Measurements from ENCODE around the gene DNPH1.

Gene DNPH1

DNA sequence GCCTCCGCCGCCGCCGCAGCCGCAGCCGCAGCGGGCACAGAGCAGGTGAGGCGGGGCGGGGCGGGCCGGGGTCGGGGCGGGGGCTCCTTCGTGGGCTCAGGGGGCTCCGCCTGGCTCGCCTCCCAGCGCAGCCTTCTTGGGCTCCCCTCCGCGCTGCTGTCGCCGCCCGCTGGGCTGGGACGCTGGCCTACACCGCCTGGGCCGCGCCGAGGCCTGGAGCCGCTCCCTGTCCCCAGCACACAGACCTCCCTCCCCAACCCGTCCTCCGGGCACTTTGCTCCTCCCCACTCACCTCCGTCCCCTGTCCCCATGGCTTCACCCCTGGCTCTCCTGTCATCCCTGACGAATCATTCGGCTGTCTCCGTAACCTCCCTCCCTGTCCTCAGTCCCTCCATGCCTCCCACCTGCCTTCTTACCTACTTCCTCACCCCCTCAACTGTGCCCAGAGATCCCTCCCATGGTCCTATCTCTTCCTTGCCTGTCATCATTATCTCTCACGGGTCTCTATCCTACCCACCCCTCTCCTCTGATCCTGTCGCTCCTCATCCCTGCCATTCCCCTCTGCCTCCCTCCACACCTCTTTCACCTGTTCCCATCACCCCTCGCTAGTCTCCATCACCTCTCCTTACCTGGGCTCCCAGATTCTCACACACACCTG lies 14.5 kb upstream of the DNPH1 start:
- DNase-seq: no peak

DNA sequence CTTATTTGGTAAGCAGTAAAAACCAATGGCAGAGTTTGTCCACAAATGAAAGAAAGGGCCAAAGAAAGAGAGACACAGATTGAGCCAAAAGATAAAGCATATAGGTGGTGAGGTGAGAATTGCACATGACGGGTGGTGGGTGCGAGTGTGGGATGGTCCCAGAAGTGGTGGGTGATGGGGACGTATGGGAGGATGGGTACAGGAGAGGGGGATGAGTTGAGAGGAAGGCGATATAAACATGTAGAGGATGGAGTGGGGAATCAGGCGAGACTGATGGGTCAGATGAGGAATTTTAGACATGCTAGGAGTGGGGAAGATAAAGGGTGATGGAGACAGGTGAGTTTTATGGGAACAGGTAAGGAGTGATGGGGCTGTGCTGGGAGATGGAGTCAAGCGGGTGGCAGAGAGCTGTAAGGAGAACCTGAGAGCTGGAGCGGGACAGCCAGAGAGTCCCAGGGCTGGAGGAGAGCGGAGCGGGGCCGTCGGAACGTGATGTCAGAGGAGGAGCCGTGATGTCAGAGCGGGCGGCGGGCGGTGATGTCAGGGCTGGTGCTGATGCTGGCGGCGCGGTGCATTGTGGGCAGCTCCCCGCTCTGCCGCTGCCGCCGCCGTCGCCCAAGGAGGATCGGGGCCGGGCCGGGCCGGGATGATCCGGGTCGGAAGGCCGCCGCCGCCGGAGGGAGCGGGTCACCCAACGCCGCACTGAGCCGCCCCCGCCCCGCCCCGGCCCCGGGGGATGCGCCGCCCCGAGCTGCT lies 13.8 kb upstream of the DNPH1 start, which contains the start of gene TTBK1:
TTBK1 (plus strand) TSS at position 574 of the 756 bp plus-strand sequence. CDS start 3,180 bp downstream, outside the sequence.
- DNase-seq: no peak

DNA sequence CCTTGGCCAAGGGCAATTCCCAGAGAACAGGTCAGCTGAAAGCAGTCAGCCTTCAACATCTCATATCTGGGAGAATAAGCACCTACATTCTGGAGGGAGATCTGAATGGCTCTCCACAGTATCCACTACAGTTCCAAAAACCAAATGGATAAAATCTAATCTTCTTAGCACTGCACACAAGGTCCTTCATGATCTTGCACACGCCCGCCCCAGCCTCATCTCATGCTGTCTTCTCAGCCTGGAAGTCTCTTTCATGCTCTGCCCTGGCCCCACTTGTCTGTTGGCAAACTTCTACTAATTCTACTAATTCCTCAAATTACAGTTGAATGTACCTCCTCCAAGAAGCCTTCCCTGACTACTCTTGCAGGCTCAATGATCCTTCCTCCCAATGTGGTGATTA lies 12.2 kb upstream of the DNPH1 start:
- peak; percentile 41 for DNase-seq

DNA sequence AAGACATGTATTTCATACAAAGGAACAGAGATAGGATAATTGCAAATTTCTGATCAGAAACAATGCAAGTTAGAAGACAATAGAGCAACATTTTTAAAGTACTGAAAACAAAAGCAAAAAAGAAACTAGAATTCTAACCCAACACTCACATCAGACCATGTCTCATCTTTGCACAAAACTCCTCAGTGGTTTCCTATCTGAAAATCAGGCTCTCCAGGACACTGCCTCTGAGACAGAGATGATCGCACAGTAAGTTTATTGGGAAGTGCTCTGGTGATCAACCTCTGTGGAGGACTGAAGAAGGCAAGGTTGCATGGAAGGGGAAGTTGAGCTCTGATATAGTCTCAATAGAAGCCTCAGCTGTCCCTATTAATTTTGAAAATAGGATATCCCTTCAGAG lies 11.7 kb upstream of the DNPH1 start:
- DNase-seq: peak; percentile 71

DNA sequence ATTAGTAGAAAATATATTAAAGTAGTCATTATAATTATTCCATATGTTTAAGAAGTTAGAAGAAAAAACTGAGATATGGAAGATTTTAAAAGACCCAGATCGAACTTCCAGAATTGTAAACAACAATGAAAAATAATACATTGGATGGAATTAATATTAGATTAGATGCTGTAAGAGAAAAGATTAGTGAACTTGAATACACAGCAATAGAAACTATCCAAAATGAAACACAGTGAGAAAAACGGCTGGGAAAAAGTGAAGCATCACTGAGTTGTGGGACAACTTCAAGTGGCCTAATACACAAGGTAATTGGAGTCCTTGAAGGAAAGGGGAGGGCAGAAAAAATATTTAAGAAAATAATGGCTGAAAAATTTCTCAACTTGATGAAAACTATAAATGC lies 9.8 kb upstream of the DNPH1 start:
- no peak for DNase-seq

DNA sequence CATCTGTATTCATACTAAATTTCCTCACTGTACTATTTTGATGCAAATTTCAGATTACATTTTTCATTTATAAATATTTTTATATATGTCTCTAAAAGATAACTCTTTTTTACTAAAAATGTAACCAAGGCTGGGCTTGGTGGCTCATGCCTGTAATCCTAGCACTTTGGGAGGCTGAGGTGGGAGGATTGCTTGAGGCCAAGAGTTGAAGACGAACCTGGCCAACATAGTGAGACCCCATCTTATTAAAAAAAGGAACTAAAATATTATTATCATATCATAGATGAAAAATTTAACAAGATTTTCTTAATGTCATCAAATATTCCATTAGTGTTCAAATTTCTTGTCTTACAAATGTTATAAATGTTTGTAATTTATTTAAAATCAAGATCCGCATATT lies 6.6 kb upstream of the DNPH1 start:
- no peak for DNase-seq

DNA sequence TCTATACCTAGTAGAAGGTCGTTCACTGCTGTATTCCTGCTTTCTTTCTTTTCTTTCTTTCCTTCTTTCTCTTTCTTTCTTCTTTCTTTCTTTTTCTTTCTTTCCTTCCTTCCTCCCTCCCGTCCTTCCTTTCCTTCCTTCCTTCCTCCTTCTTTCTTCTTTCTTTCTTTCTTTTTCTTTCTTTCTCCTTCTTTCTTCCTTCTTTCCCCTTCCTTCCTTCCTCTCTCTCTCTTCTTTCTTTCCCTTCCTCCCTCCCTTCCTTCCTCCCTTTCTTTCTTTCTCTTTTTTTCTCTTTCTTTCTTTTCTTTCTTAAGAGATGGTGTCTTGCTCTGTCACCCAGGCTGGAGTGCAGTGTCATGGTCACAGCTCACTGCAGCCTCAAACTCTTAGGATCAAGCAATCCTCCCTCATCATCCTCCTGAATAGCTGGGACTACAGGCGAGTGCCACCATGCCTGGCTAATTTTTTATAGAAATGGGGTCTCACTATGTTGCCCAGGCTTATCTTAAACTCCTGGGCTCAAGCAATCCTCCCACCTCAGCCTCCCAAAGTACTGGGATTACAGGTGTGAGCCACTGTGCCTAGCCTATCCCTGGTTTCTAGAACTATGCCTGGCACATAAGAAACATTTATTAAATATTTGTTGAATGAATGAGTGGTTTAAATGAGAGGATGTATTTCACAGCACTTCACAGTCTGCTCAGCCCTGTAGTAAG lies 2.6 kb upstream of the DNPH1 start:
- DNase-seq: no peak

DNA sequence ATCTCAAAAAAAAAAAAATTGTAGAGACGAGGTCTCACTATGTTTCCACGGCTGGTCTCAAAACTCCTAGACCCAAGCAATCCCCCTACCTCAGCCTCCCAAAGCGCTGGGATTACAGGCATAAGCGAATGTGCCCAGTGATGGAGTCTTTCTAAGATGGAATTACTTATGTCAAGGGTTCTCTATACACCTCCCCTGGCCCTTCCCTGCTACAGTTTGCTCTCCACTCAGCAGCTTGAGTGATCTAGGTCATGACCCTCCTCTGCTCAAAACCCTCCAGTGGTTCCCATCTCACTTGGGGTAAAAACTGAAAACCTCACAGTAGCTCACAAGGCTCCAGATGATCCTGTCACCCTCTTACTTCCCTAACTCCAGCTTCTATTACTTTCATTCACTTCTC lies 1.8 kb upstream of the DNPH1 start:
- no peak for DNase-seq

DNA sequence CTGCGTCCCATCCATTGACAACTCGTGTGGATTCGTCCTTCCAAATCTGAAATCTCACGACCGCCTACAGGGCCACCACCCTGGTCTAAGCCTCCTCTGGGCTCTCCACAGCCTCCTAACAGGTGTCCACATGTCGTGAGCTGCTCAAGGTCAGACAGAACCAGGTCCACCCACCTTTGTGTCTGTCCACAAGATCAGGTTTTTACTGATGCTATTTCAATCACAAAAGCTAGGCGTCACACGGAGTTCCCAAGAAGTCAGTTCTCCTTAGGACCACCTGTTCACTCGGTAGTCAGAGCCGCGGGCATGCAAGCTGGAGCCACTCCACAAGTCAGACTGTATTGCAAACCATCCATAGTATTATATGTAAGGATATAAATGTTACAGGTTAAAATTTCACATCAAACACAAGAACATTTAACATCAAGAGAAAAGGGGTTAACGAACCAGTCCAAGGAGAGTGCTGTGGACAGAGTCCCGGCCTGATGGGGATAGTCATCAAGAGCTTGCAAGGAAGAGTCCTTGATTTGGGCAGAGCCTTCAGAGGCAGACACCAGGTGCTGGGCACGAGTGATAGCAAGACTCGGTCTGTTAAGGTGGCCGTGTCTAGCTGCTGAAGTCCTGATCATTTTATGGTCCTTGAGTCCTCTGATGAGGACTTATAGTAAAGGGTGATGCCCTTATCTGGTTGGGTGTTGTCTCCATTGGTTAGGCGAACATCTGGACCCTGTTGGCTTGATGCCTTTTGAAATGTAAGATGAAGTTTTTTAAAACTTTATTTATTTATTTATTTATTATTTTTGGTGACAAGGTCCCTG lies 731 bp upstream of the DNPH1 start:
- DNase-seq: no peak

DNA sequence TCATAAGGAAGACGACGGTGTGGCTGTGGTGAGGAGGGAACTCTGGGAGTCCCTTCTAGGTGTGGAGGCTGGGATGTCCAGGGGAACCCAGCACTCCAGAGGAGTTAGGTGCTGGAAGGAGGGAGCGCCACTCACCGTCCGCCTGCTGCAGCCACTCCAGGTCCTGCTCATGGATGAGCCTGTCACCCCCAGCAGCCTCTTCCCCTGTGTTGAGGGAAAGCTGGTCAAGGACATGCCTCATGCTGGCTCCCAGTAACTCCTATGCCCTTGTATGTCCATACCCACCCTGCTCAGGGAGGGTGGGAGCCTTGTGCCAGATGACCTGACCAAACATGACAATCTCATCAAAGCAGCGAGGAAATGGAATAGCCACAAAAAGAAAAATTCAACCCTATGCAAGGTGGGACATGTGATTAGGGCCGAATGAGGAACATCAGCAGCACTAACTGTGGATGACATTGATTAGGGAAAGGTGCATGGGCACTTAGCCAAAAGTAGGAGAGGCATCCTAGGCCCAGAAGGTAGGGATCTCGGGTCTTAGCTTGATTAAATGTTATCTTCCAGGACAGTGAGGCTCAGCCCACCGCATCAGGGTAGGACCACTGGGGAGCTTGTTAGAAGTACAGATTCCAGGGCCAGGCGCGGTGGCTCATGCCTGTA lies 3.0 kb downstream of the DNPH1 start:
- DNase-seq: peak; percentile 38

DNA sequence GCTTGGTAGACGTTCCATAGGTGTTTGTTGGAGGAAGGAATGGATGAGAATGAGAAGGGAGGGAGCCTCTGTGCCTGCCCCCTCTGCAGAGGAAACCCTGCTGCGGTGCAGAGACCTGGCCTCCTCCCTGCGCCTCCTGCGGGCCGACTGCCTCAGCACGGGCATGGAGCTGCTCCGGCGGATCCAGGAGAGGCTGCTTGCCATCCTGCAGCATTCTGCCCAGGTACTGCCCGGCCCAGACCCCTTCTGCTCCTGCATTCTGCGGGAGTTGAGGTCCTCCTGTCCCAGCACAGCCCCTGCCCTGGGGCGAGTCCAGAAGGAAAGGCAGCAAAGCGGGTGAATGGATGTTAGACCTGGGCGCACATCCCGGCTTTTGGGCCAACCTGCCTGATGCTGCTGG lies 6.1 kb downstream of the DNPH1 start:
- no peak for DNase-seq

DNA sequence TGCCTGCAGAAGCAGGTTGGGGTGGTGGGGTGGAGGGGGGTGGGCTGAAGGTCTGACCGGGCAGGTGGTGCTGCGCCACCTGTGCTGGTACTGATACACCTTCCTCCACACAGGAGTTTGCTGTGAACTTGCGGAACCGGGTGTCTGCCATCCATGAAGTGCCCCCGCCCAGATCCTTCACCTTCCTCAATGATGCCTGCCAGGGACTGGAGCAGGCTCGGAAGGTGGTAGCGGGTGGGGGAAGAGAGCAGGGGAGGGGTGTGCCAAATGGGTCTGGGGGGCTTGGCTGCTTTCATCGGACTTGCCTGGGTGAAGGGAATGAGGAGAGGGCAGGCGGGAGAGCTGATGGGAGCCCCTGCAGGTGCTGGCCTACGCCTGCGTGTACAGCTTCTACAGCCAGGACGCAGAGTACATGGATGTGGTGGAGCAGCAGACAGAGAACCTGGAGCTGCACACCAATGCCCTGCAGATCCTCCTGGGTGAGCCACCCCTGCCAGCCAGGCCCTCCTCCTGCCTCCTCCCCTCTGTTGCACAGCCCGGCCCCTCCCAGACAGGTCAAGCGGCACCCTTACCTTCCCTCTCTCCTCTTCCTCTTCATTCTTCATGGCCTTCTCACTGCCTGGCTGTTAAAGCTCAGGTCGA lies 6.7 kb downstream of the DNPH1 start:
- no peak for DNase-seq

DNA sequence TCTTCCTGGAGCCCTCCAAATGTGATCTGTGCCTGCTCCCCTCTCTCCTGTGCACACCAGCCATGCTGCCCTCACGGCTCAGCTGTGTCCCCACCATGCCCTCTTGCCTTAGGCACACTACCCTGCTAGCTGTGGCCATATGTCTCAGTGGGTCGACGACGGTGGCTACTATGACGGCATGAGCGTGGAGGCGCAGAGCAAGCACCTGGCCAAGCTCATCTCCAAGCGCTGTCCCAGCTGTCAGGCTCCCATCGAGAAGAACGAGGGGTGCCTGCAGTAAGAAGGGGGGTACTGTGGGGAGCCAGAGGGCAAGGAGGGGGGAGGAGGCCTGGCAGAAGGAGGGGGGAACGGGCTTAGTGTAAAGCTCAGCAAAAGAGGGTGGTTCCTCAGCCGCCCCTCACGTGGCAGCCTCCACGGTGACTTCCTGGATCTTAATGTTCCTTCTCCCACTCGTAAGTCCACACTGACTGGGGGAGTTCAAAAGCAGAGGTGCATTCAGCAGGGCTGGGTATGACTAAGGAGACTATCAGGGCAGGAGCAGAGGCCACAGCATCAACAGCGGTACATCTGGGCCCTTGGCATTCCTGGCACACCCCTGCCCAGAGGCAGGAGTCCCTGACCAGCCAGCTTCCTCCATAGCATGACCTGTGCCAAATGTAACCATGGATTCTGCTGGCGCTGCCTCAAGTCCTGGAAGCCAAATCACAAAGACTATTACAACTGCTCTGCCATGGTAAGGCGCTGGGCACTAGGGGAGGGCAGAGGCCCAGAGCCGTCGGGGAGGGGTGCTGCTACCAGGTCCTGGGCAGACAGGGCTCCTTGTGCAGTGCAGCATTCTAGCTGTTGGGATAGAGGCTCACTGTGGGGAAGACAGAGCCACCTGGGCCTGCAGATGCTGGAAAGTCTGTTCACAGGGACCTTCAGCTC lies 8.0 kb downstream of the DNPH1 start:
- no peak for DNase-seq

DNA sequence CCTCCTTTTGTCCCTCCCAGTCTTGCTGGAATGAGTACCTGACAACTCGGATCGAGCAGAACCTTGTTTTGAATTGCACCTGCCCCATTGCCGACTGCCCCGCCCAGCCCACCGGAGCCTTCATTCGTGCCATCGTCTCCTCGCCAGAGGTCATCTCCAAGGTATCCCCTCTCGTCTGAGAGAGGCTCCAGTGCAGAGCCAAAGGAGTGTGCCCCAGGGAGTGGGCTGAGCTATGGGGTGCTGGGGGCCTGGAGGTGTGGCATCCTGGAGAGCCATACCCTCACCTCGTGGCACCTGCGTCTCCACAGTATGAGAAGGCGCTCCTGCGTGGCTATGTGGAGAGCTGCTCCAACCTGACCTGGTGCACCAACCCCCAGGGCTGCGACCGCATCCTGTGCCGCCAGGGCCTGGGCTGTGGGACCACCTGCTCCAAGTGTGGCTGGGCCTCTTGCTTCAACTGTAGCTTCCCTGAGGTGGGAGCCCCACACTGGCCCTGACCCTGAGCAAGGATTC lies 8.8 kb downstream of the DNPH1 start:
- no peak for DNase-seq

DNA sequence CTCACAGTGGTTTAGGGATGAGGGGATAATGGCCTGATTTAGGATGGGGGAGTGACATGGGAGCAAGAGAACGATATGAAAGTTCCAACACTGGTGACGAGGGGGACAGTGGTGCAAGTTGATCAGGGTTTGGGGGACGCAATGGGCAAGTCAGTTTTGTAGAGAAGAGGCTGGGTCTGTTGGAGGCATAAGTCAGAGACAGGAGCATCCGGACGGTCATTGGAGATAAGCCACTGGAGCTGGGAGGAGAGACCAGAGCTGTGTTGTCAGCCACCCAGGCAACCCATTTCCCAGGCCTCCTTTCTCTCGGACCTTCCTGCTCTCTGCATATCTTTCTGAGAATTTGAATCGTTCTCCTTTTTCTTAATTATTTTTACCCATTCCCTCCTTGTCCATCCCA lies 9.5 kb downstream of the DNPH1 start:
- no peak for DNase-seq

DNA sequence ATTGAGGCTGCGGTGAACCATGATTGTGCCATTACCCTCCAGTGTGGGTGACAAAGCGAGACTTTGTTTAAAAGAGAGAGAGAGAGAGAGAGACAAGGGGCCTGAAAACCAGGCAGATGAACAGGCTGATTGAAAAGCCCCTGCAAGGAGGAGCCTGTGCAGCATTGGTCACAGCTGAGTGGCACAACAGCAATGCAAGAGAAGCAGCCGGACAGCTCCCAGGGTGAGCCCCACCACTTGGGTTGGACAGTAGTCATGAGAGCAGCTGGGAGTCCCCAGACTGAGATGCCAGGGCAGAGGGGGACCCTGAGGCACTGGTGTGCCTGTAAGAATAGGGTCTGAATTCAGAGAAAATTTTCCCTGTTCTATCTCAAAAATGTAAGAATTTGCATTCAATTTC lies 10.2 kb downstream of the DNPH1 start:
- no peak for DNase-seq

DNA sequence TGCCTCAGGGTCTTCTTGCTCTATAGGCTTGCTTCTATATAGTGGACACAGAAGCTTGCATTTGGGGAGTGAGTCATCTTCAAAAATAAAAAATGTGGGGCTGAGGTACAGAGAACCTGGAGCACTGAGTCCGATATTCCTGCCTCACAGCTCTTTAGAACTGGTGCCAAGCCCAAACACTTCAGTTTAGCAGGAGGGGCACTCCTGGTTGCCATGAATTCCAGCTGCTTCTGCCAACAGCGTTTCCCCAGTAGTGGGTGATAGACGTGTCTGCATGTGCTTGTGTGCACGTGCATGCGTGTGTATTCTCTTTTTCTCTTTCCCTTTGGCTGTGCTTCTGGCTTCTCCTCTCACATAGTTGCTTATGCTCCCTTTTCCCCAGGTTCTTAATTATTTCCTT lies 11.9 kb downstream of the DNPH1 start:
- DNase-seq: no peak

DNA sequence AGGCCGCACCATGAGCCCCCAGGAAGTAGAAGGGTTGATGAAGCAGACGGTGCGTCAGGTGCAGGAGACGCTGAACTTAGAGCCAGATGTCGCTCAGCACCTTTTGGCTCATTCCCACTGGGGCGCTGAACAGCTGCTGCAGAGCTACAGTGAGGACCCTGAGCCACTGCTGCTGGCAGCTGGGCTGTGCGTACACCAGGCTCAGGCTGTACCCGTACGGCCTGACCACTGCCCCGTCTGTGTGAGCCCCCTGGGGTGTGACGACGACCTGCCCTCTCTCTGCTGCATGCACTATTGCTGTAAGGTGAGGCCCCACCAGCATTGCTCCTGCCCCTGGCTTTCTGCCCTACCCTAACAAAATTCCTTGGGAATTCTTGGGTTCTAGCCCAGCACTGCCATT lies 13.1 kb downstream of the DNPH1 start:
- no peak for DNase-seq

DNA sequence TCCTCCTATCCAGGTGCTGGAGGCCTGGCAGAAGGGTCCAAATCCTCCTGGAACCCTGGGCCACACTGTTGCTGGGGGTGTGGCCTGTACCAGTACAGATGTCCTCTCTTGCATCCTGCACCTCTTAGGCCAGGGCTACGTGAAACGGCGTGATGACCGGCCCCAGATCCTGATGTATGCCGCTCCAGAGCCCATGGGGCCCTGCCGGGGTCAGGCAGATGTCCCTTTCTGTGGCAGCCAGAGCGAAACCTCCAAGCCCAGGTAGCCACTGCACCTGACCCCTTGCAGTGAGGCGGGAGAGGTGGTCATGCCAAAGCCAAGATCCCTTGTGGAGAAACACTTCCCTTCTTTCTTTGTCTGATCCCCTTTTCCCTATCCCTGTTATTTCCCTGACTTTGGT lies 14.2 kb downstream of the DNPH1 start:
- DNase-seq: no peak

DNA sequence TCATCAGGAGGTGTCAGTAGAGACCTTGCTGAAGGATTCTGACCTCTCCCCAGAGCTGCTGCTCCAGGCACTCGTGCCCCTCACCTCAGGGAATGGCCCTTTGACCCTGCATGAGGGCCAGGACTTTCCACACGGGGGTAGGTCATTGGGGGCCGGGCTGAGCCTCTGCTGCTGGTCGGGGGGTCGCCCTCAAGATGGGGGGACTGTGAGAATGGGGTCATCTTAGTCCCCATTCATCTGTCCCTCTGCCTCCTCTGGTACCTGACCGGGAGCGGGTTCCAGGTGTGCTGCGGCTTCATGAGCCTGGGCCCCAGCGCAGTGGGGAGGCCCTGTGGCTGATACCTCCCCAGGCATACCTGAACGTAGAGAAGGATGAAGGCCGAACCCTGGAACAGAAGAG lies 15.8 kb downstream of the DNPH1 start:
- DNase-seq: no peak

DNA sequence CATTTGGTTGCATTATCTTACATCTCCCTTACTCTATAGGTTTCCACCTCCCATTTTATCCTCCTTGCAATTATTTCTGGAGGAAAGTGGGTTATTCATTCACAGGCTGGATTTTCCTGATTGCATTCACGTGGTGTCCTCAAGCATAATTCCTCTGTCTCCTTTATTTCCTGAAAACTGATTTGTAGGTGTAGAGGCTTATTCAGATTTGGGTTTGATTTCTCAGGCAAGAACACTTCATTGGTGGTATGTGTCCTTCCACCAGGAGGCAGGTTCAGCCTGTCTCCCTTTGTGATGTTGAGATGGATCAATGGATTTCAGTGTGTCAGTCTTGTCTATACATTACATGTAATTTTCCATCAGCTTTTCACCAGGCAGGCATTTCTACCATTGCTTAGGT lies 17.3 kb downstream of the DNPH1 start:
- DNase-seq: no peak
